HG02938 (cell line): ENCODE measurements around the gene DCTN1.

ENCODE experiments used
- ATAC-seq: cut with Tn5 transposase; IDR thresholded peaks from one replicate; pipeline ENCODE4 v1.9.1; 2021; ENCODE audit warnings: mild to moderate bottlenecking, moderate library complexity; ENCODE audit not compliant: unreplicated experiment

The DCTN1 gene

DNA sequence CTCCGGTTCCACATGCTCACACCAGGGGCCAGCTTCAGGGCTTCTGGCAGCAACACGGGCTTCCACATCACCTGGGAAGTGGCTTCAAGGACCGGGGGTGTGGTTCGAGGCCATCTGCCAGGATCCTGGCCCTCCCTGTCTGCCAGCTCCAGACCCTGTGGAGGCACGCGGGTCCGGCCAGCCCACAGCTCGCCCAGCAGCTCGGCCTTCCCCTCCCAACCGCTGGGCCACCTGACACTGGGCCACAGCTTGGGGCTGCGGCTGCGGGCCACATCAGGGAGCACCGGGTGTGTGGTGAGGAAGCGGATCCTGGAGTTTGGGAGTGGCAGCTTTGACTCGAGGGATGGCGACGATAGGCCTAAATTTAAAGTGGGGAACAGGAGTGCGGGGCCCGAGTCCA lies 34.3 kb upstream of the DCTN1 start:
- ATAC-seq, result no peak

DNA sequence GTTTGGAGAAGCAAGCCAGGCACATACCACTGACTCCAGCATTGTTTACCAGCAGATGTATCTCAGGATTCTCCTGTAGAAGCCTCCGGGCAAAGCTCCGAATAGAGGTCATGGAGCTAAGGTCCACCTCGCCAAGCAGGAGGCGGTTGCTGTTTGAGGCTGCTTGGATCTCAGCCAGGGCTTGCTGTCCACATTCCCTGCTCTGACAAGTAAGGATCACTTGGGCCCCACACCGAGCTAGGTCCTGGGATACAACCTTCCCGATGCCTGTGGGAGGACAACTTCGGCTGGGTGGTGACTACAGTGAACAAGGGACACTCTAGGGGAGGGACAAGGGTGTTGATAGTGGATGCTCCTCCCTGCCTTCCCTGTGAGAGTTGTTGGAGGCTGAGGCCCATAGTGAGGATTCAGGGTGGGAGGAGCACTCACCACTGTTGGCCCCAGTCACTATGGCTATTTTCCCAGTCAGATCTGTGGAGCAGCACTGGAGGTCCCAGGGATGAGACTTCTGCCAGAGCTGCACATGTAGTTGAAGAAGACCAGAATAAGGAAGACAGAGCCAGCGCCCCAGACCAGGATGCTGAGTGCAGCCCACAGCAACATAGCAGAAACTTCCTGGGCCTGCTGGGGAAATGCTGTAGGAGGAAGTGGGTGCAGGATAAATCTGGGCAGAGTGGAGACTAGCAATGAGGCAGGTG lies 33.0 kb upstream of the DCTN1 start:
- no peak for ATAC-seq

DNA sequence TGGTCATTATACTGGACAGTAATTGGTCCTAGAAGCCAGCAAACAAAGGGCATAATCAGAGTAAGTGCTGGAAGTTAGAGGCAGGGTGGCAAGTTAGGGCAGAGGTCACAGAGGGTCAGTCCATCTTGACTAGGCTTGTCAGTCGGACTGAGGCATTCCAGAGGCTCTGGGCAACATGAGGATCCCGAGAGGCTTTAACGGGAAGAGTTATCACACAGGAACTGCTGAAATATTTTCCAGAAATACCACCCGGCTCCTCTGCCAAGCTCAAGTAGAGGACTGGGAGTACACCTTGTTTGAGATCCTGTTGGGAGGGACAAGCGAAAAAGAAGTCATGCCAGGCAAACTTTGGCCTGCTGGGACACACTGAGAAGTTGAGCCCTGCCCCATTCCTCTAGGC lies 27.6 kb upstream of the DCTN1 start:
- no peak for ATAC-seq

DNA sequence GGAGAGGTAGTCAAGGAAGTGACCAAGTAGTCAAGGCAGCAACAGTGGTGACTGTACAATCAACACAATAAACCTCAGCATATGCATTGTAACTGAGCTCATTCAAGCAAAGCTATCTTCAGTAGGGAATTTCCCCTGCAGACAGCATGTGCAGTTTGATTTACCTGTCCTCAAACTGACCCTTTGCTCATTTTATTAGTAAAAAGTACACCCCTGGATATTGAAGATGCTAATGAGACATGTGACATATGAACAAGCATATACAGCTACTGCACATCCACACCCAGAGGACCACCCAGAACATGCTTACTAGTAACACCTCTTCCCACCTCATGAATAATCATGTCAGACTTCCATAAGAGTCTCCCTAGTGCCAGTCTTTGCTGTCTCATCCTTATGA lies 25.9 kb upstream of the DCTN1 start:
- peak; percentile 91 for ATAC-seq

DNA sequence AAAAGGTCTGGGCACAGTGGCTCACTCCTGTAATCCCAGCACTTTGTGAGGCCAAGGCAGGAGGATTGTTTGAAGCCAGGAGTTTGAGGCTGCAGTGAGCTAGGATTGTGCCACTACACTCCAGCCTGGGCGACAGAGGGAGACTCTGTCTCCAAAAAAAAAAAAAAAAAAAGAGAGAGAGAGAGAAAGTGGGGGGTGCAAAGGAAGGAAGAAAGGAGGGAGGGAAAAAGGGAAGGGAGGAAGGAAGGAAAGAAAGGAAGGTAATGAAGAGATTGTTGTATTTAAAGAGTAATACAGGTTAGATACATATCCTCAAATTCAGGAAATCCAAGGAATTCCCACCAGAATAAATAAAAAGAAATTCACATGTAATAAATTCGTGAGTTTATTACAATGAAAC lies 21.8 kb upstream of the DCTN1 start:
- no peak for ATAC-seq

DNA sequence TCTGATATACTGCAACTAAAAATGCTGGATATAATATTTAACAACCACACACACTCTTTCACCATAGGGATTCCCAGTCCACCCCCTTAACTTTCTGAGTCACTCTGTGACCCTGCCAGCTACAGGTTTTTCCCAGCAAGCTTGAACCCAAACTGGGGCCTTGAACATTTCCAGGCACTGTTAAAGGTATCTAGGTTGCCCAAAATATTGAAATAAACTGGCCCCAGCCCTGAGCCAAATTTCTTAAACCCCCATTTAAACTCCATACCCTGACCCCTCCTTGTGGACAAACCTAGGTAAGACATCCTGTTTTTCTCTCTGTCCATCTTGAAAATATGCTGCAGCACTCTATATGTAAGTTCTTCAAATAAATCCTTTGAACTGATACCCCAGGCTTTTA lies 19.7 kb upstream of the DCTN1 start:
- ATAC-seq, result no peak

DNA sequence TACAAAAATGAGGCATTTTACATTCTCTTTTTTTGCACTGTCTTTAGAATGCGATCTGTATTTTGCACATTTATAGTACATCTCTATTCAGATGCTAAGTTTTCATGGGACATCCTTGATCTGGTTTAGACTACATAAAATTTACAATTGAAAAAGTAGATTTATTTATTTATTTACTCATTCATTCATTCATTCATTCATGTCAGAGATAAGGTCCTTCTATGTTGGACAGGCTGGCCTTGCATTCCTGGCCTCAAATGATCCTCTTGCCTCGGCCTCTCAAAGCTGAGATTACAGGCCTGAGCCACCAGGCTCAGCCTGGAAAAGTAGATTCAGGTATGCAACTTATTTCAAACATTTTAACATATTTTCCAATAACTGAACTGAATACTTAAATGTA lies 16.0 kb upstream of the DCTN1 start:
- no peak for ATAC-seq

DNA sequence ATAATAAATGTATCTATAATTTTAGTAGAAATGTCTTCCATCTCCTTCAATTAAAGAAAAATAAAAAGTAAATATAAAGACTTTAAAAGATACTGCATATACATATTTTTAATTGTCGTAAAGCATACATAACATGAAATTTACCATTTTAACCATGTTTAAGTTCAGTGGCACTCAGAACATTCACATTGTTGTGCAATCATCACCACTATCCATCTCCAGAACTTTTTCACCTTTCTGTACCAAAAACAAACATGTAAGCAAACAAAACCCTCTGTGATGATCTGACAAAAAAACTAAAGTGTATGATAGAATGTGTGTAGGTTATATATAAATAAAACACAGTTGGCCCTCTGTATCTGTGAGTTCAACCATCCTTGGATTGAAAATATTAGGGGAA lies 13.4 kb upstream of the DCTN1 start:
- no peak for ATAC-seq

DNA sequence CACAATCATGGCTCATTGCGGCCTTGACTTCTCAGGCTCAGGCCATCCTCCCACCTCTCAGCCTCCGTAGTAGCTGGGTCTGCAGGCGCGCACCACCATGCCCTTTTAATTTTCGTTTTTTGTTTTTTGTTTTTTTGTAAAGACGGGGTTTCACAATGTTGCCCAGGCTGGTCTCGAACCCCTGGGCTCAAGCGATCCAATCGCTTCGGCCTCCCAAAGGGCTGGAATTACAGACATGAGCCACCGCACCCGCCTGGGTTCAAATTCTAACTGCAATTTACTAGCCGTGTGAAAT lies 12.3 kb upstream of the DCTN1 start:
- no peak for ATAC-seq

DNA sequence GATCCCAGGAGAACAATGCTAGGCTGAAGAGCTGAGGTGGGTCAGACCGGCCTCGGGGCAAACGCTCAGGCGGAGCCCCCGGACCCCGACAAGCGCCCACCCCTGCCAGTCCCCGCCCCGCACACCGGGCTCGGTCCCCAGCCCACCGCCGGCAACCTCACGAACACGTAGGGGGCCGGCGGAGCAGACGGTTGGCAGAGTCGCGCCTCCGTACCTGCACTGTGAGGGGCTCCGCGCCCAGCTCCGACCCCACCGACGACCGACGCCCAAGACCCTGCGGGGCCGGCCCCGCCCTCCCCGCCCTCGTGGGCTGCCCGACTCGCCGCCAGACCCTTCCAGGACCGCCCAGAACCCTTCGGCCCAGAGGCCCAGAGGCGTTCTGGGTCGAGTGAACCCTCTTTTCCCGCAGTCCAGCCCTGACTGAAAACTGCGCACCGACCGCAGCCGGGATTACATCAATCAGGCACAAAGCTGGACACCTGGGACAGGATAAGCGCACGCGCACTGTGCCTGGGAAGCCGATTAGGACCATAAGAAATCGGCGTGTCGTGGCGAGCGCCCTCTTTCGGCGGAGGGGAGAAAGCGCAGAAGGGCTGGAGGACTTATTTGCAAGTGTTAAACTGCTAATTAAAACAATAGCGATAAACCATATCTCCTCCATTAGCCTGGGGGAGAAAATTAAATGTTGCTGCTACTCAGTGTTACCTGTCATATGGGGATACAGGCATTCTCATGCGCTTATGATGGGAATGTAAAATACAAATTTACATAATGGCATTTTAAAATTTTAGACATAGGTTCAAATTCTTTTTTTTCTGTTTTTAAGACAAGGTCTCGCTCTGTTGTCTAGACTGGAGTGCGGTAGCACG lies 11.7 kb upstream of the DCTN1 start:
- peak; percentile 74 for ATAC-seq

DNA sequence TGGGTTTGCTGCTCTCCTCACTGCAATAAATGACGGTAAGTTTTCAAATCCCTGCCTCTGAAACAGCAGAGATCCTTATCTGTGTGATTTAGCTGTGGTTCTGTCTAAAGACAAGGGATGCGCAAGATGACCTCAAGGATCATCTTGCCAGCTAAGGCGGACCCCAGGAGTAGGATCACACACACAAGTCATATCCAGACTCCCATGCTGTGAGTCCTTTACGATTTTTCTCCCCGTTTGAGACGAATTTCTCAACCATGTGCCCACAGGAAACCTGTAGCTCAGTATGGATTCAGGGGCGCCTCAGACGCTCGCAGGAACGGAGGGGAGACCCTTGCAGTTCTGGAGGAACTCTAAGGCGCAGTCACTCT lies 11.1 kb upstream of the DCTN1 start:
- ATAC-seq, result peak; percentile 16

DNA sequence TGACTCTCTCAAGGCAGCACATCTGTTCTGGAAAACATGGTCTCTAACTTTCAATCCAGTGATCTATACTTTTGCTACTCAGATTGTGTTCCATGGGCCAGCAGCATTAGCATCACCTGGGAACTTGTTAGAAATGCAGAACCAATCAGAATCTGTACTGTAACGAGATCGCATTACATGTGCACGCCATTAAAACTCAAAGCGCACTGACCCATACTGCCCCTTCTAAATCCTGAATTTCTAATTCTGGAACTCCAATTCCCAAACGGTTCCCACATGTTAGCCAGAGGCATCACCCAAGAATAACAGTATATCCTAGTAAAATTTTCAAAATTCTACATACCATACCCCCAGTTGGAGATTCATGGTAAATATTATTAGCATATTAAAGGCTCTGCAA lies 10.5 kb upstream of the DCTN1 start:
- no peak for ATAC-seq

DNA sequence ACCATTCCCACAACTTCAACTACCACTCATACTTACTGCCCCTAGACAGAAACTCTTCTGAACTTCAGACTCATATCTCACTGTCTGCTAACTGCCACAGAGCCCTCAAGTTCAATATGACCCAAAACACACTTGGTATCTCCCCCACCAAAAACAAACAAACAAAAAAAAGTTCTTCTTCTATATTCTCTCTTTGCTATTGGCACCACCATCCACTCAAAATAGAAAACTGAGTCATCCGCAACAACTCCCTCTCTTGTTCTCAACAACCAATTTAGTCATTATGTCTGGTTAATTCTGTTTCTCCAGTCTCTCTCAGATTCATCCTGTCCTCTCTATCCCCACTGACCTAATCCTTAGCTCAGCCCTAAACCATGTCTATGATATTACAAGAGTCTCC lies 7.2 kb upstream of the DCTN1 start:
- ATAC-seq, result no peak

DNA sequence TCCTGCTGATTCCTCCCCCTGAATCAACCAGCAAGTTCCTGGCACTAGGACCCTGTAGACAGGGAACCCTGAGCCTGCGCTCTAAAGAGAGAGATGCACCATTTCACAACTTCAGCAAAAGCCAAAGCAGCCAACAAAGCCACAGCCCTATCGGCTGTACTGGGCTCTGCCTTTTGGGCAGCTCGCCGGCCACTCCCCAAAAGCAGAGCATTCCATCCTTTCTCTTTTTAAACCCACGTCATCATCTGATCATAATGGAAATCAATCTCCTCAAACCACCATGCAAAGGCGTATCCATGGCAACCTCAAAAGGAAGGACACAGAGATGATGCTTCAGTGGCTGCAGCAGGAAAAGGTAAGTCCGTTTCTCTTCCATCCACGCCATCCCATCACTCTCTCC lies 5.3 kb upstream of the DCTN1 start:
- no peak for ATAC-seq

DNA sequence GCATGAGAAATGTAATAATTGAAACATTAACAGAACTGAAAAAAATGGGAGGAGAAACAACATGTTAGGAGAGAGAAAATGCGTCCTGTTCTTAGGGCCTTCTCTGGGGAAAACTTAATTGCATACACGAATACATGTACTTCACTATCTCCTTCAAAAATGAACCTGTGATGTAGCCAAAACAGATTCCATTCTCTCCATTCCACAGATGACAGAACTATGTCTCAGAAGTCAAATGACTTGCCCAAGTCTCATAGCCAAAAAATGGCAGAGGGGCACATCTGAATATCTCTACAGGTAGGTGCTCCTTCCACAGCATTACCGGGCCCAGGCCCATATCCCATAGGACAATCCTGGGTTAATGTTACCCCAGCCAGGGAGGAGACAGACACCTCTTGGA lies 3.9 kb upstream of the DCTN1 start:
- ATAC-seq, result no peak

DNA sequence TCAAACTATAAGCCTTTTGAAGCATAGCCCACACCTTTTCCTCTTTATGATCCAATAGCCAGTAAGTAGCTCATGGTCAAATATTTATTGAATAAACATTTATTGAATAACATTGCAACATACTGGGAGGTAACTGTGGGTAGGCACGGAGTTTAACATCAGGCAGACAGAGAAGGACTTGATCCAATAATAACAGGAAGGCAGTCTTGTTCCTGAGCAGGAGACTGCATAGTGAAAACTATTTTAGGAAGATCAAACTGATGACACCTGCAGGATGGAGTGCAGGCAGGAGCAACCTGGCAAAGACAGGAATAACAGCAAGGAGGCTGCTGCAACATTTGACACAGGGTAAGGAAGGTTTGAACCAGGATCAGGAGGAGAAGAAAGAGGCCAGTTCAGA lies 3.1 kb upstream of the DCTN1 start:
- ATAC-seq, result no peak

DNA sequence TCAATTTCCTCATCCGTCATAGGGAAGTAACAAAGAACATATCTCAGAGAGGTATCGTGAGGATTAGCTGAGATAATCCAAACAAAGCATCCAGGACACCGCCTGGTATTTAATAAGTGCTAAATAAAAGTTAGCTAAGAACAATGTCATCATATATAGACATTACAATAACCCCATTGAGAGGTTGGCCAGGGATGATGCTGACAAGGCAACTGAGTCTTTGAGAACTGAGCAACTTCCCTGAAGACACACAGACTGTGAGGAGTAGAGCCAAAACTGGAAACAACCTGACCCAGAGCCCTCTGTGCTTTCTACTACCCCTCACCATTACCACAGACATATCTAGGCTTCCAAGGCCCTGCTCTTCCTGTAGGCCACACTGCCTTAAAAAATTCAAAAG lies 1.6 kb upstream of the DCTN1 start:
- ATAC-seq, result no peak

DNA sequence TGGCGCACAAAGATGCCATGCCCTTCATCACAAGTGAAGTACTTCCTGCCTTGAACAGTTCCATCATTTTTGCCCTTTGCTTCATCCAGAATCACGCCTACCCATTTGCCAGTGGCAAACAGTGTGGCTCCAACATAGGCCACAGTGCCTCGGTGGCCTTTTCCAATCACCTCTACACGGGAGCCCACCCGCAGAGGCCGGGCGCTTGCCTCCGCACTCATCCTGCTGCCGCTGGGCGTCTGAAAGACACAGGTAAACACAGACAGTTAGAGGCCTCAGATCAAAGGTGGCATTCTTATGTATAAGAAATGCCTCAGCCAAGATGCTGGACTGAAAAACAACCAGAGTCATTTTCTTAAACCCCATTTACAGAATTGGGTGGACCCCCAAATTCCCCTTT lies 2.1 kb downstream of the DCTN1 start:
- ATAC-seq, result no peak

DNA sequence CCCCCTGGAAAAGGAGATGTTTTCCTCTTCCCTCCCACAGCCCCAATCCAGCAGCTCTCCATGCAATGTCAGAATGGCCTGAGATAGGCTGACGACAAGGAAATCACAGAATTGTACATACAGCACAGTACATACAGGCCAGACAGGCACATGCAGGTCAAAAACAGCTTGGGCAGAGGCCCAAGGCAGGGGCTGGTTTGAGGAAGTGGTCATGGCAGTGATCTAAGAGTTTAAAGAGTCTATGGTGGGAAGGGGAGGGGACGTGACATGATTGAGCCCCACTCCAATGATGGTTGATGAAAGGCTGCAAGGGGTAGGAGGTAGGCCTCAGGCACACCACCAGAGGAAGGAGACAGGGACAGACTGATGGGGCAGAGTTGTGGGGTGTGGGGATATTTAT lies 4.3 kb downstream of the DCTN1 start:
- ATAC-seq, result no peak

DNA sequence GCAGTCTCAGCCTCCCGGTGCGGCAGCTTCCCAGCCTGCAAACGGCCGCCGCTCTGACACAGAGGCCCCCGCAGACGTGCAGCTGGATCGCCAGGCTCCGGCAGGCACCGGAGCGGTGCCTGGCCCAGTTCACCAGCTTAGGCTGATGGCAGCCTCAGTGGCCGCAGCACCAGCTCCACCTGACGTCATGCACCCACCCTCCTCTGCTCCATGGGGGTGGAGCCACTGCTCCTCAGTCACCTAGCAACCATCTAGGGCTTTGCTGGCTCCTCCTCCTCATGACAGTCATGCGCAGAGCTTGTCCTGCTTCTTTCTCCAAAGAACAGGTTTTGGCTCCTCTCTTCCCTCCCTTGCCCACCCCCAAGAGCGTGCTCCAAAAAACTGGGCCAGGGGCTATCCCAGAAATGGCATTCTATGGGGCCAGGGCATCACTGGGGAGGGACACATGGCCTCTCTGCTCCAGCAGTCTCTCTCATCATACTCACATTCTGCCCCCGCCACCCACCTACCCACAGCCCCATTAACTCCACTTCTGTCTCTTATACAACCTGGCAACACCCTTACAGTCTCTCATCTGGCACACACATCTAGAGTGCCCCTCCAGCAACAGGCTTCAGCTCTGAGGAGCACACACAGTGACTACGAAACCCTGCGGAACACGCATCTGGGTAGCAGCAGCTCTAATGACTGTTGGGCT lies 5.5 kb downstream of the DCTN1 start:
- no peak for ATAC-seq

DNA sequence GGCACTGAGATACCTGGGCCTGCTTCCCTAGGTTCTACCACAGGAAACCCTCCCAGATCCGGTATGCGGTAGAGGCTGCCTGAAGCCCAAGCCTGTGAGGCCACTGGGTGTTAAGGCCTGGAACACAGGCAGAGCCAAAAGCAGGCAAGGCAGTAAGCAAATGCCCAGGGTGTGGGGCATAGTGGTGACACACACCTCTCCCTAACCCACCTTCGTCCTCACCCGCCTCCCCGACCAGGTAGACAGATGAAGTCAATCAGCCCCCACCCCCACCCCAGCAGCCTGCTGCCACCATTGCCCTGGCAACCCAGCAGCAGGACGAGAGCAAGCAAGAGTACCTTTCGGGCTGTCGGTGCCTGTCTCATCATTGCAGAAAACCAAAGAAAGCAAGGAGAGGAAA lies 6.1 kb downstream of the DCTN1 start:
- no peak for ATAC-seq

DNA sequence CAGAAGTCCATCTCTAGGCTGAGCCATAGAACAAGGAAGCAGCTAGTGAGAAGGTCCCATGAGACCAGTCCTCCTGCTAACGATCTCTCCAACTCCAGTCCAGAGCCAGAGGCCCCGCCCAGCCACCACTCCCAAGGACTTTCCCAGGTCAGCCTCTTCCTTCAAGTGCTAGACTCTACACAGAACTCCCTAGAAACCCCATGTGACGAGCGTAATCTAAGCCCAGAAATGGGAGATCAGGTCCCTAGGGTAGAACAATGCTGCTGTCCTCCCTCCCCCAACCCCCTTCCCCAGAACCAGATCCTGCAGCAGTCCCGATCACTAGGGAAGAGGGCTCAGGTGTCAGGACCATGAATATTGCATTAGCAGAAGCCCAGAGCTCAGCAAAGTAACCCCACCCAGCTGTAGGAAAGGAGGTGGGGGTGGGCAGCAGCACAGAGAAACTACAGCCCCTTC lies 6.9 kb downstream of the DCTN1 start:
- no peak for ATAC-seq
